ENCODE measurements around the gene RCL1.

RCL1 gene

GRCh38 chr9:4756420-4756819 is 36.3 kb upstream of the RCL1 start:
- DNase-seq (ENCODE audit: low spot score): no peak
- no peak overlapping the region for H2BK5ac ChIP-seq (ENCODE audit: low read length)
- no peak overlapping the region for H4K91ac ChIP-seq (ENCODE audit: low read depth, low read length, poor library complexity)
- H3K4ac ChIP-seq (ENCODE audit: low read length): no peak overlapping the region
- no peak overlapping the region for H4K8ac ChIP-seq (ENCODE audit: low read depth, low read length)
- H3K14ac ChIP-seq (ENCODE audit: low read length): no peak overlapping the region
- no peaks in the 10 kb centered on the region for H3K36me3 ChIP-seq (replicated peaks in 1 of 2; ENCODE audit: control insufficient read depth in 2 of 2, insufficient read depth in 2 of 2, low read length in 2 of 2)
- peaks cover 2% of the 10 kb centered on the region for H3K79me1 ChIP-seq (ENCODE audit: low read depth, low read length)
- H3K9me3 ChIP-seq (replicated peaks in 1 of 2; ENCODE audit: control insufficient read depth in 2 of 2, insufficient read depth in 1 of 2, low read depth in 1 of 2, low read length in 2 of 2): no peaks in the 10 kb centered on the region
- H3K4me1 ChIP-seq (ENCODE audit: control insufficient read depth in 2 of 2, insufficient read depth in 1 of 2, low read depth in 1 of 2, low read length in 2 of 2): no peaks in the 10 kb centered on the region
- H2BK15ac ChIP-seq (ENCODE audit: low read length): no peak overlapping the region
- no peak overlapping the region for H3K23ac ChIP-seq (ENCODE audit: low read depth, low read length, poor library complexity)
- H2BK120ac ChIP-seq (ENCODE audit: low read depth, low read length): no peak overlapping the region
- H2AK5ac ChIP-seq (ENCODE audit: low read depth, low read length): no peak overlapping the region
- no peak overlapping the region for H2AFZ ChIP-seq (ENCODE audit: low read length)
- H3K4me2 ChIP-seq (ENCODE audit: insufficient read depth, low read length, poor library complexity, severe bottlenecking): no peak overlapping the region
- peaks cover 0 to 14% (median 0%) of the 10 kb centered on the region in 3 experiments for H3K27me3 ChIP-seq (ENCODE audit: control insufficient read depth in 3 of 3, insufficient read depth in 3 of 3, low read depth in 1 of 3, low read length in 3 of 3)
- no peak overlapping the region for H3K4me3 ChIP-seq (ENCODE audit: low read length in 2 of 2)
- no peak overlapping the region for H3K18ac ChIP-seq (ENCODE audit: low read length)
- no peak overlapping the region for H2BK12ac ChIP-seq (ENCODE audit: low read length)
- WGBS, 2 donors (ENCODE audit: extremely low coverage in 2 of 2, insufficient read length in 2 of 2, insufficient replicate concordance in 1 of 2): no CpG with 5 or more reads among the region's 4 CpGs
- H3K9ac ChIP-seq (ENCODE audit: low read depth, low read length, poor library complexity): no peak overlapping the region
- no peak overlapping the region for H3K27ac ChIP-seq (replicated peaks; ENCODE audit: low read length)

DNA sequence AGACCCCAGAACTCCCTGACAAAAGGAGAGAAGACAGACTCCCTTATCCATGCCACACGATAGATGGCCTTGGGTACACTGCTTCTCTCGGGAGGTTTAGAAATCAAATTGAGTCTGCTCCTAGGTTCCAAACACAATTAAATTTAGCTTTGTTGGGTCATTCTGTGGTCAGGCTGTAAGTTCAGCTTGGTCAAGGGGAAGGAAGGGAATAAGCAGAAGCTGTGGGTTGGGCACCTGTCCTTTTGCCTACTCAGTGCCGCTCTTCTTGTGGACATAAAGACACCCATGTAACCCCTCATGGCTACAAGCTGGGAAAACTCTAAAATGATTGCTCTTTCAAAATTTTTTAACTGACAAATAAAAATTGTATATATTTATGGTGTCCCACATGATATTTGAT is 32.6 kb upstream of the RCL1 start:
- H4K91ac ChIP-seq (ENCODE audit: low read depth, low read length, poor library complexity): no peak overlapping the region
- no peak overlapping the region for H3K27ac ChIP-seq (replicated peaks; ENCODE audit: low read length)
- H3K4me3 ChIP-seq (ENCODE audit: low read length in 2 of 2): no peak overlapping the region
- no peak overlapping the region for H2BK120ac ChIP-seq (ENCODE audit: low read depth, low read length)
- no peak overlapping the region for H2BK15ac ChIP-seq (ENCODE audit: low read length)
- H3K27me3 ChIP-seq (ENCODE audit: control insufficient read depth in 3 of 3, insufficient read depth in 3 of 3, low read depth in 1 of 3, low read length in 3 of 3): peaks cover 0 to 10% (median 0%) of the 10 kb centered on the region in 3 experiments
- no peak overlapping the region for H3K4ac ChIP-seq (ENCODE audit: low read length)
- H3K36me3 ChIP-seq (replicated peaks in 1 of 2; ENCODE audit: control insufficient read depth in 2 of 2, insufficient read depth in 2 of 2, low read length in 2 of 2): no peaks in the 10 kb centered on the region
- H3K4me1 ChIP-seq (ENCODE audit: control insufficient read depth in 2 of 2, insufficient read depth in 1 of 2, low read depth in 1 of 2, low read length in 2 of 2): peaks cover 6 to 10% of the 10 kb centered on the region in 2 donors
- no peak overlapping the region for H2AK5ac ChIP-seq (ENCODE audit: low read depth, low read length)
- no peak overlapping the region for H2BK5ac ChIP-seq (ENCODE audit: low read length)
- no peak overlapping the region for H3K18ac ChIP-seq (ENCODE audit: low read length)
- H4K8ac ChIP-seq (ENCODE audit: low read depth, low read length): no peak overlapping the region
- H3K14ac ChIP-seq (ENCODE audit: low read length): no peak overlapping the region
- no peak overlapping the region for H3K23ac ChIP-seq (ENCODE audit: low read depth, low read length, poor library complexity)
- no peaks in the 10 kb centered on the region for H3K9me3 ChIP-seq (replicated peaks in 1 of 2; ENCODE audit: control insufficient read depth in 2 of 2, insufficient read depth in 1 of 2, low read depth in 1 of 2, low read length in 2 of 2)
- no peak overlapping the region for H3K4me2 ChIP-seq (ENCODE audit: insufficient read depth, low read length, poor library complexity, severe bottlenecking)
- WGBS, 2 donors (ENCODE audit: extremely low coverage in 2 of 2, insufficient read length in 2 of 2, insufficient replicate concordance in 1 of 2): no CpG with 5 or more reads among the region's 3 CpGs
- no peak overlapping the region for H2AFZ ChIP-seq (ENCODE audit: low read length)
- no peak for DNase-seq (ENCODE audit: low spot score)
- H3K79me1 ChIP-seq (ENCODE audit: low read depth, low read length): peaks cover 2% of the 10 kb centered on the region
- H3K9ac ChIP-seq (ENCODE audit: low read depth, low read length, poor library complexity): no peak overlapping the region
- H2BK12ac ChIP-seq (ENCODE audit: low read length): no peak overlapping the region

DNA sequence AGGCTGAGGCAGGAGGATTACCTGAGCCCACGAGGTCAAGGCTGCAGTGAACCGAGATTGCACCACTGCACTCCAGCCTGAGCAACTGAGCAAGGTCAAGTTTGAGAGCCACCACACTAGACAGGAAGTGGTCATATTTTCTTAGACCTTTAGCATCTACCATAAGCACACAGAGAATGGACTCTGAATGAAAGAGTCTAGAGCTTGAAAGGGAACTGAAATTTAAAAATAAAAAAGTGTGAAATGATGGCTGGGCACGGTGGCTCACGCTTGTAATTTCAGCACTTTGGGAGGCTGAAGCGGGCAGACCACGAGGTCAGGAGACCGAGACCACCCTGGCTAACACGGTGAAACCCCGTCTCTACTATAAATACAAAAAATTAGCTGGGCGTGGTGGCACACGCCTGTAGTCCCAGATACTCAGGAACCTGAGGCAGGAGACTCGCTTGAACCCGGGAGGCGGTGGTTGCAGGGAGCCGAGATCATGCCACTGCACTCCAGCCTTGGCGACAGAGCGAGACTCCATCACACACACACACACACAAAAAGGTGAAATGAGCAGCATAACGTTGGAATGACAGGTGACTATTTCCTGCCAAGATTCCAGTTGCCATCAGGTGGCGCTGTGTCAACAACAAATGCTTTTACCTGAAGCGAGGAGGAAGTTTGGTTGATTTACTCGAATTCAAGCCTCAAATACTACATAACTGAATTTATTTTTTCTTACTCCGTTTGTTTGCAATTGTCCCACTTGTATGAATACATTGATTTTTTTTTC is 30.4 kb upstream of the RCL1 start:
- Histone ChIP-seq H4K8ac (ENCODE audit: low read depth, low read length) (no peak overlapping the region), H3K27ac (replicated peaks; ENCODE audit: low read length) (no peak overlapping the region), H3K18ac (ENCODE audit: low read length) (no peak overlapping the region), H2BK120ac (ENCODE audit: low read depth, low read length) (no peak overlapping the region), H2BK5ac (ENCODE audit: low read length) (no peak overlapping the region), H3K36me3 (replicated peaks in 1 of 2; ENCODE audit: control insufficient read depth in 2 of 2, insufficient read depth in 2 of 2, low read length in 2 of 2) (no peaks in the 10 kb centered on the region), H2BK12ac (ENCODE audit: low read length) (no peak overlapping the region), H4K91ac (ENCODE audit: low read depth, low read length, poor library complexity) (no peak overlapping the region), H3K79me1 (ENCODE audit: low read depth, low read length) (no peaks in the 10 kb centered on the region), H3K14ac (ENCODE audit: low read length) (no peak overlapping the region), H2BK15ac (ENCODE audit: low read length) (no peak overlapping the region), H3K9ac (ENCODE audit: low read depth, low read length, poor library complexity) (no peak overlapping the region), H3K9me3 (replicated peaks in 1 of 2; ENCODE audit: control insufficient read depth in 2 of 2, insufficient read depth in 1 of 2, low read depth in 1 of 2, low read length in 2 of 2) (no peaks in the 10 kb centered on the region), H3K4me1 (ENCODE audit: control insufficient read depth in 2 of 2, insufficient read depth in 1 of 2, low read depth in 1 of 2, low read length in 2 of 2) (peaks cover 6 to 10% of the 10 kb centered on the region in 2 donors), H3K23ac (ENCODE audit: low read depth, low read length, poor library complexity) (no peak overlapping the region), H3K4ac (ENCODE audit: low read length) (no peak overlapping the region), H3K27me3 (ENCODE audit: control insufficient read depth in 3 of 3, insufficient read depth in 3 of 3, low read depth in 1 of 3, low read length in 3 of 3) (peaks cover 0 to 5% (median 0%) of the 10 kb centered on the region in 3 experiments), H3K4me3 (ENCODE audit: low read length in 2 of 2) (peak overlapping the region in 1 of 2 donors; percentile 32), H2AFZ (ENCODE audit: low read length) (peak overlapping the region; percentile 86), H3K4me2 (ENCODE audit: insufficient read depth, low read length, poor library complexity, severe bottlenecking) (no peak overlapping the region), H2AK5ac (ENCODE audit: low read depth, low read length) (no peak overlapping the region)
- DNase-seq (ENCODE audit: low spot score): peak; percentile 66
- WGBS, 2 donors (ENCODE audit: extremely low coverage in 2 of 2, insufficient read length in 2 of 2, insufficient replicate concordance in 1 of 2): no CpG with 5 or more reads among the region's 22 CpGs

DNA sequence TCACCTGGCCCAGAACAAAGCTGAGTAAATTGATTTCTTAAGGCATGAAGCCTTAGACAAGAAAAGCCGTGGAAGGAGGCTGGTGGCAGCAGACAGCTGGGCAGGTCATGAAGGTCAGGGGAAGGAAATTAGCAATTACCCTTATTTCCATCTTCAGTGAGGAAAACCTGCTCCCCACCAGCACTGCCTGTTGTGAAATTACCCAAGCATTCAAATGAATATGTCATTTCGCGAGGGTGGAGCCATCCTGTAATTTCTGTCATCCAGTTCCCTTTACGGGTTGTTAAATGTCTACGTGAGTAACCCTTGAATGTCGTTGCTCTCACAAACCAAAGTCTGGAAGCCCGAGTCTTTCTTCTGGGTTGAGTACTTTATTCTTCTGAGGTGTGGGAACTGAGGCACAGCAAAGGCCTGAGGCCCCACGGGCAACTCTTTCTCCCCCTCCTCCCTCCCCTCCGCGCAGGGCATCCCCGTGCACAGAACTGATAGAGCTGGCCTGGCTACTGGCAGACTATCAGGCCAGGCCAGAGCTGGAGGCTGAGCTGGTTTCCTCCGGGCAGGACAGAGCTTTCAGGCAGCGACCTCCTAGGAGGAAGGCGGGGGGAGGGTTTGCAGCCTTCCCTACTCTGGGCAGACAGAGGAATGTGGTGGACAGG is 29.7 kb upstream of the RCL1 start:
- H3K4me1 ChIP-seq (ENCODE audit: control insufficient read depth in 2 of 2, insufficient read depth in 1 of 2, low read depth in 1 of 2, low read length in 2 of 2): peaks cover 6 to 10% of the 10 kb centered on the region in 2 donors
- H3K18ac ChIP-seq (ENCODE audit: low read length): peak overlapping the region; percentile 60
- no peaks in the 10 kb centered on the region for H3K9me3 ChIP-seq (replicated peaks in 1 of 2; ENCODE audit: control insufficient read depth in 2 of 2, insufficient read depth in 1 of 2, low read depth in 1 of 2, low read length in 2 of 2)
- peak; percentile 1 for DNase-seq (ENCODE audit: low spot score)
- H3K4me3 ChIP-seq (ENCODE audit: low read length in 2 of 2): peak overlapping the region in 1 of 2 donors; percentile 32
- peak overlapping the region; percentile 86 for H2AFZ ChIP-seq (ENCODE audit: low read length)
- H3K27ac ChIP-seq (replicated peaks; ENCODE audit: low read length): peak overlapping the region; percentile 35
- no peak overlapping the region for H3K4me2 ChIP-seq (ENCODE audit: insufficient read depth, low read length, poor library complexity, severe bottlenecking)
- H3K79me1 ChIP-seq (ENCODE audit: low read depth, low read length): no peaks in the 10 kb centered on the region
- peaks cover 0 to 5% (median 0%) of the 10 kb centered on the region in 3 experiments for H3K27me3 ChIP-seq (ENCODE audit: control insufficient read depth in 3 of 3, insufficient read depth in 3 of 3, low read depth in 1 of 3, low read length in 3 of 3)
- H2BK5ac ChIP-seq (ENCODE audit: low read length): no peak overlapping the region
- no peak overlapping the region for H4K91ac ChIP-seq (ENCODE audit: low read depth, low read length, poor library complexity)
- H2BK15ac ChIP-seq (ENCODE audit: low read length): no peak overlapping the region
- H3K36me3 ChIP-seq (replicated peaks in 1 of 2; ENCODE audit: control insufficient read depth in 2 of 2, insufficient read depth in 2 of 2, low read length in 2 of 2): no peaks in the 10 kb centered on the region
- H2BK12ac ChIP-seq (ENCODE audit: low read length): no peak overlapping the region
- no peak overlapping the region for H3K9ac ChIP-seq (ENCODE audit: low read depth, low read length, poor library complexity)
- H2BK120ac ChIP-seq (ENCODE audit: low read depth, low read length): no peak overlapping the region
- no peak overlapping the region for H3K4ac ChIP-seq (ENCODE audit: low read length)
- no peak overlapping the region for H4K8ac ChIP-seq (ENCODE audit: low read depth, low read length)
- H3K23ac ChIP-seq (ENCODE audit: low read depth, low read length, poor library complexity): no peak overlapping the region
- H2AK5ac ChIP-seq (ENCODE audit: low read depth, low read length): no peak overlapping the region
- H3K14ac ChIP-seq (ENCODE audit: low read length): no peak overlapping the region
- WGBS, 2 donors (ENCODE audit: extremely low coverage in 2 of 2, insufficient read length in 2 of 2, insufficient replicate concordance in 1 of 2): no CpG with 5 or more reads among the region's 14 CpGs

Data from neuronal stem cell (in vitro differentiated cells).